Endothelial cell of umbilical vein (primary cell): ENCODE data around the gene TTC39A. TPM values are rescaled to one million over a fixed set of nuclear protein-coding genes. Genes with fewer than 3 reads are reported as not detected.

ENCODE experiments used
- BruUV-seq: library from RNA; stranded (reverse); fragments of 400-500 nt; replicated peaks from 2 replicates; lab custom pipeline; 2021; lab: Mats Ljungman, UMichigan
- CTCF ChIA-PET: fragments of 300-600, 350-600 bp; sonication (Branson Sonifier 250); formaldehyde crosslinking; loops from one replicate; lab custom pipeline; 2021; ENCODE audit warnings: antibody characterized with exemption, inconsistent platforms; lab: Charles Lee
- POLR2A ChIA-PET: fragments of 300-600, 350-600 bp; sonication (Branson Sonifier 250); formaldehyde crosslinking; loops from one replicate; lab custom pipeline; 2021; ENCODE audit warnings: antibody characterized with exemption, inconsistent platforms; lab: Charles Lee
- DNase-seq: peaks from one replicate; pipeline ENCODE4 v3.0.0-alpha.2; 2011; ENCODE audit warnings: low read depth, low spot score
- FAIRE-seq: peaks from 2 replicates; lab custom pipeline; 2011; peaks lifted over from hg19 to GRCh38; lab: Jason Lieb, UNC
- H2AFZ ChIP-seq: 2 replicates; pipeline ENCODE4 v1.6.0; 2012; ENCODE audit warnings: low read depth, low read length, control low read depth, inconsistent platforms
- H3K27ac ChIP-seq: 2 replicates; pipeline ENCODE4 v1.5.1; 2011; ENCODE audit warnings: low read depth, mild to moderate bottlenecking, control low read depth, low read length, moderate library complexity; ENCODE audit not compliant: insufficient read depth
- H3K27me3 ChIP-seq, 2 experiments: 2 replicates each; pipeline versions ENCODE4 v1.6.0 to v1.6.1; 2011; ENCODE audit warnings: low read length in 2 of 2, mixed read lengths in 1 of 2; ENCODE audit not compliant: control insufficient read depth in 2 of 2, insufficient read depth in 2 of 2
- H3K36me3 ChIP-seq, 2 experiments: 2 replicates in 1 of 2; 3 replicates in 1 of 2; pipeline ENCODE4 v1.5.1; 2011; ENCODE audit warnings: low read length in 2 of 2, mild to moderate bottlenecking in 1 of 2, moderate library complexity in 1 of 2; ENCODE audit not compliant: control insufficient read depth in 2 of 2, insufficient read depth in 2 of 2; ENCODE audit errors: extremely low read depth in 1 of 2
- H3K4me1 ChIP-seq: 3 replicates; pipeline ENCODE4 v1.5.1; 2011; ENCODE audit warnings: mild to moderate bottlenecking, low read length; ENCODE audit not compliant: control insufficient read depth, insufficient read depth; ENCODE audit errors: extremely low read depth
- H3K4me2 ChIP-seq: 2 replicates; pipeline ENCODE4 v1.6.1; 2011; ENCODE audit warnings: low read length, control low read depth, mixed read lengths; ENCODE audit not compliant: insufficient read depth
- H3K4me3 ChIP-seq, 3 experiments: fragments of 200-600 bp in 1 of 3; sonication (generic), shearing (Covaris generic) in 1 of 3; replicated peaks in 1 of 3; 2 replicates each; pipeline ENCODE4 v1.5.1; 2011 to 2016; ENCODE audit warnings: control low read depth in 3 of 3, low read length in 3 of 3, mild to moderate bottlenecking in 2 of 3, inconsistent platforms in 1 of 3, low read depth in 1 of 3, moderate library complexity in 1 of 3; ENCODE audit not compliant: insufficient read depth in 1 of 3
- H3K79me2 ChIP-seq: 2 replicates; pipeline ENCODE4 v1.6.0; 2012; ENCODE audit warnings: low read length, inconsistent platforms; ENCODE audit not compliant: control insufficient read depth, insufficient read depth
- H3K9ac ChIP-seq: replicated peaks from 2 replicates; pipeline ENCODE3; 2011; ENCODE audit warnings: low read length, control low read depth; ENCODE audit not compliant: insufficient read depth; ENCODE audit errors: extremely low read depth
- H3K9me1 ChIP-seq: replicated peaks from 3 replicates; pipeline ENCODE4 v1.6.0; 2011; ENCODE audit warnings: mild to moderate bottlenecking, low read length; ENCODE audit not compliant: control insufficient read depth, insufficient read depth; ENCODE audit errors: extremely low read depth
- H3K9me3 ChIP-seq: replicated peaks from 2 replicates; pipeline ENCODE4 v1.5.1; 2012; ENCODE audit warnings: low read length, inconsistent platforms; ENCODE audit not compliant: control insufficient read depth, insufficient read depth
- H4K20me1 ChIP-seq: replicated peaks from 2 replicates; pipeline ENCODE3; 2011; ENCODE audit warnings: mild to moderate bottlenecking, low read length; ENCODE audit not compliant: control insufficient read depth, insufficient read depth; ENCODE audit errors: extremely low read depth
- EZH2 ChIP-seq: IDR thresholded peaks from 2 replicates; pipeline ENCODE4 v1.6.1; 2012; ENCODE audit warnings: borderline replicate concordance, low read depth, mild to moderate bottlenecking, moderate library complexity, low read length, inconsistent platforms; ENCODE audit not compliant: severe bottlenecking
- FOS ChIP-seq: IDR thresholded peaks from 2 replicates; pipeline ENCODE4 v1.6.1; 2011; ENCODE audit warnings: mild to moderate bottlenecking, low read length, moderate library complexity, borderline replicate concordance; ENCODE audit not compliant: insufficient read depth
- GATA2 ChIP-seq: IDR thresholded peaks from 2 replicates; pipeline ENCODE4 v1.7.0; 2011; ENCODE audit warnings: low read depth, mild to moderate bottlenecking, moderate library complexity, mixed read lengths, low read length; ENCODE audit not compliant: insufficient read length, insufficient read depth
- JUN ChIP-seq: IDR thresholded peaks from 2 replicates; pipeline ENCODE4 v1.6.1; 2011; ENCODE audit warnings: borderline replicate concordance, low read depth; ENCODE audit not compliant: insufficient read length, insufficient read depth
- MYC ChIP-seq: IDR thresholded peaks from one replicate; pipeline ENCODE4 v1.6.1; 2011; ENCODE audit warnings: mild to moderate bottlenecking, low read depth, low read length
- POLR2A ChIP-seq: IDR thresholded peaks from 2 replicates; pipeline ENCODE4 v1.6.1; 2012; ENCODE audit warnings: low read depth, mild to moderate bottlenecking, control low read depth, low read length
- POLR2AphosphoS5 ChIP-seq: IDR thresholded peaks from 2 replicates; pipeline ENCODE4 v1.6.1; 2012; ENCODE audit warnings: low read depth, mild to moderate bottlenecking, control low read depth, low read length, moderate library complexity; ENCODE audit not compliant: insufficient read depth
- dilution Hi-C: fragments of 300-500 bp; cut with MboI; formaldehyde crosslinking; loops from one replicate; pipeline ENCODE4 v1.15.0; 2019; ENCODE audit warnings: low sequenced_read_pairs; ENCODE audit not compliant: extremely low pct_ligation_motif_present
- intact Hi-C: fragments of 100-400 bp; cut with micrococcal nuclease; formaldehyde crosslinking; loops from one replicate; pipeline ENCODE4 v1.10.0; 2022
- polyA plus RNA-seq, 4 experiments: library from polyadenylated mRNA; depleted of rRNA in 3 of 4; stranded (reverse) in 3 of 4; unstranded in 1 of 4; fragments of >200 nt; gene quantifications; 2 replicates each; pipeline versions ENCODE4 v1.2.1 to v1.2.3, GENCODE V29; 2011 to 2012; ENCODE audit warnings: missing spikeins in 1 of 4
- total RNA-seq: library from RNA; stranded (reverse); gene quantifications from 2 replicates; pipeline ENCODE4 v1.2.3, GENCODE V29; 2021
- TF ChIP-seq, protein P1 (sequence below), 2 donors: IDR thresholded peaks; 1 replicate in 1 of 2; 2 replicates in 1 of 2; pipeline ENCODE4 v1.5.1; 2011; ENCODE audit warnings: low read length in 2 of 2, mild to moderate bottlenecking in 2 of 2, moderate library complexity in 2 of 2, control low read depth in 1 of 2, inconsistent platforms in 1 of 2, low read depth in 1 of 2; ENCODE audit not compliant: insufficient read depth in 1 of 2; ENCODE audit errors: extremely low read depth in 1 of 2
- TF ChIP-seq, protein P2 (sequence below): IDR thresholded peaks from 2 replicates; pipeline ENCODE4 v1.6.1; 2011; ENCODE audit not compliant: insufficient read depth, insufficient read length

TTC39A gene
- total and polyA plus RNA-seq, 2 donors (not counting 3 experiments of a cell fraction or from before 2014, with no cell fraction given) = 1.1 to 1.7 TPM

DNA sequence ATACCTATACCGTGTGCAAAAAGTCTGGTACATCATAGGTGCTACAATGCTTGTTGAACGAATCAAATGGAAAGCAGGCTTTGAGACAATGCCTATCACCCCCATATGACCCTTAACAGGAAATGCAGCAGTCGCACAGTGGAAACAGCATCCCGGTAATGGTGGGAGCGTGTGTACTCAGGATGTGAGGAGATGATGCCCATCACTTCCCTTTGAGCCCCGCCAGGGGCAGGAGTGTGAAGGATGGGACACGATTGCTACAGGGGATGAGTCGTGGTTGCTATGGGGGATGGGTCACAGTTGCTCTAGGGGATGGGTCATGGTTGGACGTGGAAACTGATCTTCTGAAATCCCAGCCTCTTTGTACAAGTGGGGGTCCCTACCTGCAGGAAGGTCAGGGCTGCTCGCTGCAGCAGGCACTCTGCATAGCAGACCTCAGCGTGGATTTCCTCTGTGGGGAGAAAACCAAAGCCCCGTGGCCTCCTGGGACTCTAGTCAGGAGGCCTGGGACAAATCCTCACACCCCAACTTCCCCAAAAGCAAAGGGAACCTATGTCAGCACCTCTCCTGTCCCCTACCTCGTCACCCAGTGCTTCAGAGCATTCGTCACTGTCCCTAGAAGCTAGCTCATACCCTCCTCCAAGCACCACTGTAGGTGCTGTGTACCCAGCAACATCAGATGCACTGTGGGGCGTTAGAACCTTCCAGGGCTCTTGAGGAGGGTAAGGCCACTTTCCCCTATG is 19.3 kb downstream of the TTC39A start:
- Histone ChIP-seq H4K20me1 (no peaks in the 10 kb centered on the region), H3K79me2 (no peaks in the 10 kb centered on the region), H2AFZ (peak overlapping the region; percentile 13), H3K4me3 (no peak overlapping the region), H3K4me1 (peaks cover 28% of the 10 kb centered on the region), H3K9me1 (no peaks in the 10 kb centered on the region), H3K27ac (no peak overlapping the region), H3K9me3 (no peaks in the 10 kb centered on the region), H3K4me2 (no peak overlapping the region), H3K36me3 (no peaks in the 10 kb centered on the region), H3K27me3 (no peaks in the 10 kb centered on the region), H3K9ac (no peak overlapping the region)
- no TSS peak for BruUV-seq
- FAIRE-seq = peak; percentile 46
- intact Hi-C loops (no loop called here), dilution Hi-C loops (no loop called here)
- TF ChIP-seq JUN (no peak), FOS (peak; percentile 61), GATA2 (no peak)
- TF ChIP-seq, protein P1, sequence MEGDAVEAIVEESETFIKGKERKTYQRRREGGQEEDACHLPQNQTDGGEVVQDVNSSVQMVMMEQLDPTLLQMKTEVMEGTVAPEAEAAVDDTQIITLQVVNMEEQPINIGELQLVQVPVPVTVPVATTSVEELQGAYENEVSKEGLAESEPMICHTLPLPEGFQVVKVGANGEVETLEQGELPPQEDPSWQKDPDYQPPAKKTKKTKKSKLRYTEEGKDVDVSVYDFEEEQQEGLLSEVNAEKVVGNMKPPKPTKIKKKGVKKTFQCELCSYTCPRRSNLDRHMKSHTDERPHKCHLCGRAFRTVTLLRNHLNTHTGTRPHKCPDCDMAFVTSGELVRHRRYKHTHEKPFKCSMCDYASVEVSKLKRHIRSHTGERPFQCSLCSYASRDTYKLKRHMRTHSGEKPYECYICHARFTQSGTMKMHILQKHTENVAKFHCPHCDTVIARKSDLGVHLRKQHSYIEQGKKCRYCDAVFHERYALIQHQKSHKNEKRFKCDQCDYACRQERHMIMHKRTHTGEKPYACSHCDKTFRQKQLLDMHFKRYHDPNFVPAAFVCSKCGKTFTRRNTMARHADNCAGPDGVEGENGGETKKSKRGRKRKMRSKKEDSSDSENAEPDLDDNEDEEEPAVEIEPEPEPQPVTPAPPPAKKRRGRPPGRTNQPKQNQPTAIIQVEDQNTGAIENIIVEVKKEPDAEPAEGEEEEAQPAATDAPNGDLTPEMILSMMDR (IDR thresholded peaks at IDR 0.05; ENCODE audit: extremely low read depth in 1 of 2, insufficient read depth in 1 of 2, low read depth in 1 of 2, low read length in 2 of 2) = peak in 1 of 2 donors; percentile 23
- peak; percentile 36 for DNase-seq
- CTCF ChIA-PET = interaction anchor here (1.6 to 2.4 kb wide), 2 partner anchors 14 to 15 kb away, joined by 6 to 15 read pairs; no protein-coding TSS in a partner anchor
- POLR2A ChIA-PET = no interaction called here

DNA sequence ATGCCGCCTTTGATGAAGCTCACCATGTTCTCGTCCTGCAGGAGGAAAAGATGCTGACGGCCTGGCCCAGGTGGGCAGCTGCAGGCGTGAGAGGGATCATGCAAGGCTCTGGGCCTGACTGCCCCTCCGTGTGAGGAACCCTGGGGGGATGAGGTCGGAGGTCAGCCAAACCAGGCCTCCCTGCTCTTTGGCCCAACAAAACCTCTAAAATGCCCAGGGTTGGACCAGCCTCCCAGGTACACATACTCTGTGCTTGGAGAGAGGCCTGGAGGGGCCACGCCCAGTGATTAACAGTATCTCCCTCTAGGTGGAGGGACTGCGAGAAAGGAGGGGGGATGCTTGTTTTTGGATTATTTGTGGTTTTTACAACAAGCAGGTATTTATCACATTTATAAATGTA is 21.1 kb downstream of the TTC39A start:
- Histone ChIP-seq H2AFZ (no peak overlapping the region), H3K4me2 (no peak overlapping the region), H3K27me3 (no peaks in the 10 kb centered on the region), H3K4me1 (peaks cover 29% of the 10 kb centered on the region), H3K27ac (no peak overlapping the region), H3K4me3 (no peak overlapping the region), H4K20me1 (no peaks in the 10 kb centered on the region), H3K9me3 (no peaks in the 10 kb centered on the region), H3K9ac (no peak overlapping the region), H3K79me2 (no peaks in the 10 kb centered on the region), H3K36me3 (no peaks in the 10 kb centered on the region), H3K9me1 (no peaks in the 10 kb centered on the region)
- intact Hi-C loops (no loop called here), dilution Hi-C loops (no loop called here)
- TF ChIP-seq GATA2 (no peak), JUN (no peak), POLR2A (no peak), POLR2AphosphoS5 (no peak), FOS (no peak), EZH2 (no peak), MYC (no peak)
- TF ChIP-seq, protein P1 (IDR thresholded peaks at IDR 0.05; ENCODE audit: extremely low read depth in 1 of 2, insufficient read depth in 1 of 2, low read depth in 1 of 2, low read length in 2 of 2) = no peak
- TF ChIP-seq, protein P2, sequence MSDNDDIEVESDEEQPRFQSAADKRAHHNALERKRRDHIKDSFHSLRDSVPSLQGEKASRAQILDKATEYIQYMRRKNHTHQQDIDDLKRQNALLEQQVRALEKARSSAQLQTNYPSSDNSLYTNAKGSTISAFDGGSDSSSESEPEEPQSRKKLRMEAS = no peak
- CTCF ChIA-PET = interaction anchor here (1.6 kb wide), 1 partner anchor 12 kb away, joined by 6 read pairs; no protein-coding TSS in a partner anchor
- DNase-seq (no peak), FAIRE-seq (no peak)
- BruUV-seq = no TSS peak
- POLR2A ChIA-PET = no interaction called here
